DND-41 (cell line): ENCODE data around the gene PCTP.

ENCODE experiments used
- ATAC-seq: fragments of 200-7000 bp; cut with Tn5 transposase; 3 replicates; pipeline ENCODE4 v1.9.1; 2021; ENCODE audit warnings: low read depth; ENCODE audit not compliant: insufficient read depth
- DNase-seq: peaks from one replicate; pipeline ENCODE4 v3.0.0-alpha.2; 2020
- H2AFZ ChIP-seq: 2 replicates; pipeline ENCODE4 v1.6.0; 2012; ENCODE audit warnings: low read depth, low read length
- H3K27ac ChIP-seq: 2 replicates; pipeline ENCODE4 v1.5.1; 2012; ENCODE audit warnings: low read length, inconsistent platforms
- H3K27me3 ChIP-seq: fragments of 200-600 bp; sonication (generic); 2 replicates; pipeline ENCODE4 v1.6.0; 2012; ENCODE audit warnings: low read length, mild to moderate bottlenecking, inconsistent platforms; ENCODE audit not compliant: insufficient read depth, poor library complexity
- H3K36me3 ChIP-seq: 2 replicates; pipeline ENCODE4 v1.5.1; 2012; ENCODE audit warnings: low read length, inconsistent platforms; ENCODE audit not compliant: insufficient read depth
- H3K4me1 ChIP-seq: 2 replicates; pipeline ENCODE4 v1.5.1; 2012; ENCODE audit warnings: mild to moderate bottlenecking, low read length; ENCODE audit not compliant: insufficient read depth
- H3K4me2 ChIP-seq: 2 replicates; pipeline ENCODE4 v1.6.0; 2012; ENCODE audit warnings: mild to moderate bottlenecking, moderate library complexity, low read length, inconsistent platforms; ENCODE audit not compliant: insufficient read depth
- H3K4me3 ChIP-seq, 2 experiments: fragments of 200-600 bp in 1 of 2; shearing (Covaris generic) in 1 of 2; 2 replicates each; pipeline ENCODE4 v1.5.1; 2012 to 2016; ENCODE audit warnings: inconsistent platforms in 2 of 2, low read length in 2 of 2, mild to moderate bottlenecking in 2 of 2, low read depth in 1 of 2, moderate library complexity in 1 of 2
- H3K79me2 ChIP-seq: 2 replicates; pipeline ENCODE4 v1.6.0; 2012; ENCODE audit warnings: low read length, inconsistent platforms; ENCODE audit not compliant: insufficient read depth
- H3K9ac ChIP-seq: 2 replicates; pipeline ENCODE4 v1.6.0; 2012; ENCODE audit warnings: low read depth, mild to moderate bottlenecking, inconsistent platforms, low read length, moderate library complexity
- H3K9me3 ChIP-seq: 2 replicates; pipeline ENCODE4 v1.5.1; 2012; ENCODE audit warnings: low read length, moderate library complexity, mild to moderate bottlenecking, inconsistent platforms; ENCODE audit not compliant: insufficient read depth, severe bottlenecking
- H4K20me1 ChIP-seq: 2 replicates; pipeline ENCODE4 v1.6.0; 2012; ENCODE audit warnings: low read length; ENCODE audit not compliant: insufficient read depth
- CTCF ChIP-seq: IDR thresholded peaks from 2 replicates; pipeline ENCODE4 v1.5.1; 2012; ENCODE audit warnings: borderline replicate concordance, low read length, moderate library complexity, mild to moderate bottlenecking; ENCODE audit not compliant: poor library complexity, severe bottlenecking; ENCODE audit errors: extremely low read depth
- EZH2 ChIP-seq: IDR thresholded peaks from 3 replicates; pipeline ENCODE4 v1.6.1; 2012; ENCODE audit warnings: borderline replicate concordance, low read depth, mild to moderate bottlenecking, moderate library complexity, low read length, inconsistent platforms; ENCODE audit not compliant: severe bottlenecking

The PCTP gene

GRCh38 chr17:55722016-55722736 is 28.7 kb upstream of the PCTP start:
- Histone ChIP-seq H2AFZ (no peak overlapping the region), H3K27ac (no peak overlapping the region), H3K9me3 (no peaks in the 10 kb centered on the region), H4K20me1 (no peaks in the 10 kb centered on the region), H3K4me1 (no peaks in the 10 kb centered on the region), H3K79me2 (no peaks in the 10 kb centered on the region), H3K4me3 (no peak overlapping the region), H3K36me3 (no peaks in the 10 kb centered on the region), H3K27me3 (no peaks in the 10 kb centered on the region), H3K4me2 (no peak overlapping the region), H3K9ac (no peak overlapping the region)
- TF ChIP-seq CTCF (no peak), EZH2 (no peak)
- DNase-seq, result no peak
- ATAC-seq, result no peak

DNA sequence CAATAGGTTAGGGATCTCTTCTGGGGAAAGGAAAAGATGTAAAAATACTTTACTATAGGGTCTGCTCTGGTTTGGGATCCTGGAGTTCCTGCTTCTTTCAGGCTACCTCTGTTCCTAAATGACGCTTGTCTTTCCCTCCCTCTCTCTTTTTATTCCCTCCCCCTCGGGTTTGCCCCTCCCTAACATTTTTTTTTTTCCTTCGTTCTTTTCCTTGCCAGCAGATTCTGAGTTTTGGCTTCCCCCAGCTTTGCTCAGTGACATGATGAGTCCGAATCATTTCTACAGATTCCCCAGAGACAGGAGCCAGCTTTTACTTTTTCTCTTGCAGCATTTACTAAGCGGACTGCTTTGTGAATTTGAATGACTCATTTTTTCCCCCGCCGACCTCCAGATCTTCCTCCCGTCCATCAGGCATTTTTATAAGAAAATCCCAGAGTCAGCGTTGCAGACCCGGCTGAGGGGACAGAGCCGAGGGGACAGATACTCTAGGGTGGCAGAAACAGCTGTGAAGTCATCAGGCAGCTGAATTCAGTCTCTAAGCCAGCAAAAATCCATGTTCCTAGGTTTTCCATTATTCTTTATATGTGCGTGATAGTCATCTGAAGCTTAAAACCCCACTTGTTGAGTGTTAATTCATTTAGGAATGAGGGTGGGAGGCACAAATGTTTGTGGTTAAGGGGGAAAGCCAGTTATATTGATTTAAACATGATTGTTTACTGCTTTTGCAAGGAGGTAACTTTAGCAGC is 27.9 kb upstream of the PCTP start, which contains the start of gene TMEM100:
TMEM100 (minus strand) TSS at position 123 of the 746 bp plus-strand sequence. CDS start 1,794 bp downstream, outside the sequence.
- no peak within 1 kb of the TSS for H3K4me3 ChIP-seq

DNA sequence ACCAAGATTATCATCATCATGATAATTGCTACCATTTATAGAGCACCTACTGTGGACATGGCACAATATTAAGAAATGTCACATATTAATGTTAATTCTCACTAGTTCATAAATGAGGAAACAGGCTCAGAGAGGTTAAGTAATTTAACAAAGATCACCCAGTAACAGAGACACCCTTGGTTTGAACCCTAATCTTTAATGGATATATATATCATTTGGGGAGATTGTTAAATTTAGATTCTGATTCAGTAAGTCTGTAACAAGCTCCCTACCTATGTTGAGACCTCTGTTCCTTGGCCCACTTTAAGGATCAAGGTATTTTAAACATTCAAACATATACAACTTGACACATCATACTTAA is 27.4 kb upstream of the PCTP start:
- Histone ChIP-seq H3K9me3 (no peaks in the 10 kb centered on the region), H3K27ac (no peak overlapping the region), H3K4me2 (no peak overlapping the region), H4K20me1 (no peaks in the 10 kb centered on the region), H3K36me3 (no peaks in the 10 kb centered on the region), H3K4me3 (no peak overlapping the region), H3K79me2 (no peaks in the 10 kb centered on the region), H3K27me3 (no peaks in the 10 kb centered on the region), H3K4me1 (no peaks in the 10 kb centered on the region), H3K9ac (no peak overlapping the region), H2AFZ (no peak overlapping the region)
- DNase-seq (no peak), ATAC-seq (no peak)
- TF ChIP-seq CTCF, result no peak
- no peak for TF ChIP-seq EZH2

More for the DNA sequence above, 27.9 kb upstream of the PCTP start, which contains the start of gene TMEM100:
- DNase-seq (no peak), ATAC-seq (no peak)
- Histone ChIP-seq H3K9me3 (no peaks in the 10 kb centered on the region), H3K79me2 (no peaks in the 10 kb centered on the region), H3K4me1 (no peaks in the 10 kb centered on the region), H3K27ac (no peak within 1 kb of the TSS), H3K27me3 (no peaks in the 10 kb centered on the region), H3K36me3 (no peaks in the 10 kb centered on the region), H4K20me1 (no peaks in the 10 kb centered on the region), H3K4me2 (no peak within 1 kb of the TSS), H2AFZ (no peak within 1 kb of the TSS), H3K9ac (no peak within 1 kb of the TSS)
- TF ChIP-seq CTCF, result no peak
- TF ChIP-seq EZH2, result no peak
